ENCODE measurements around the gene FOXP1. TPM values are rescaled to one million over a fixed set of nuclear protein-coding genes. Genes with fewer than 3 reads are reported as not detected.

FOXP1 gene
- polyA plus RNA-seq, 1 experiment, result 56.6 TPM

DNA sequence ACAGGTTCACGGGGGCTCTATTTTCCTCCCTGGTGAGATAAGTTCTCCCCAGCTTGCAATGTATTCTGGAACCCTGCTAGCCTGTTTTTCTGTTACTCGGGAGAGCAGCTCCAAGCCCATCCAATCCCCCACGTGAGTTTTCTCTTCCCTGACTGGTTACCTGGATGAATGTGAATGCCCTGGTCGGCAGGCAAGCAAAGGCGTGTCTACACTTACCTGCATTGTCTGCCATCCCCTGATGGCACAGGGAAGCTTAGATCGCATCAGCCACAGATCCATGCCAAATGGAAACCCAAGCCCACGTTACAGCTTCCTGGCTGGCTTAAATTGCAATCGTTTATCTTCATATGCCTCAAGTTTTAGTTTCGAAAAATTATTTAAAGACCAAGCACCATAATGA is 149.9 kb downstream of the FOXP1 start:
- POLR2A ChIA-PET, result interaction anchor here (0.7 kb wide), 1 partner anchor 21 kb away, joined by 3 read pairs; no protein-coding TSS in a partner anchor
- CTCF ChIA-PET, result no interaction called here
- Histone ChIP-seq H3K27ac (ENCODE audit: low read depth, low read length) (no peak overlapping the region), H3K4me3 (ENCODE audit: low read depth, low read length) (no peak overlapping the region), H3K9me3 (ENCODE audit: control insufficient read depth, insufficient read depth, low read length) (no peaks in the 10 kb centered on the region), H3K27me3 (ENCODE audit: control insufficient read depth, insufficient read depth, low read length) (no peaks in the 10 kb centered on the region)
- no peak for DNase-seq (ENCODE audit: low read depth, low spot score)
- TF ChIP-seq, protein P1, sequence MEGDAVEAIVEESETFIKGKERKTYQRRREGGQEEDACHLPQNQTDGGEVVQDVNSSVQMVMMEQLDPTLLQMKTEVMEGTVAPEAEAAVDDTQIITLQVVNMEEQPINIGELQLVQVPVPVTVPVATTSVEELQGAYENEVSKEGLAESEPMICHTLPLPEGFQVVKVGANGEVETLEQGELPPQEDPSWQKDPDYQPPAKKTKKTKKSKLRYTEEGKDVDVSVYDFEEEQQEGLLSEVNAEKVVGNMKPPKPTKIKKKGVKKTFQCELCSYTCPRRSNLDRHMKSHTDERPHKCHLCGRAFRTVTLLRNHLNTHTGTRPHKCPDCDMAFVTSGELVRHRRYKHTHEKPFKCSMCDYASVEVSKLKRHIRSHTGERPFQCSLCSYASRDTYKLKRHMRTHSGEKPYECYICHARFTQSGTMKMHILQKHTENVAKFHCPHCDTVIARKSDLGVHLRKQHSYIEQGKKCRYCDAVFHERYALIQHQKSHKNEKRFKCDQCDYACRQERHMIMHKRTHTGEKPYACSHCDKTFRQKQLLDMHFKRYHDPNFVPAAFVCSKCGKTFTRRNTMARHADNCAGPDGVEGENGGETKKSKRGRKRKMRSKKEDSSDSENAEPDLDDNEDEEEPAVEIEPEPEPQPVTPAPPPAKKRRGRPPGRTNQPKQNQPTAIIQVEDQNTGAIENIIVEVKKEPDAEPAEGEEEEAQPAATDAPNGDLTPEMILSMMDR (IDR thresholded peaks at IDR 0.05; ENCODE audit: low read depth, low read length), result no peak

DNA sequence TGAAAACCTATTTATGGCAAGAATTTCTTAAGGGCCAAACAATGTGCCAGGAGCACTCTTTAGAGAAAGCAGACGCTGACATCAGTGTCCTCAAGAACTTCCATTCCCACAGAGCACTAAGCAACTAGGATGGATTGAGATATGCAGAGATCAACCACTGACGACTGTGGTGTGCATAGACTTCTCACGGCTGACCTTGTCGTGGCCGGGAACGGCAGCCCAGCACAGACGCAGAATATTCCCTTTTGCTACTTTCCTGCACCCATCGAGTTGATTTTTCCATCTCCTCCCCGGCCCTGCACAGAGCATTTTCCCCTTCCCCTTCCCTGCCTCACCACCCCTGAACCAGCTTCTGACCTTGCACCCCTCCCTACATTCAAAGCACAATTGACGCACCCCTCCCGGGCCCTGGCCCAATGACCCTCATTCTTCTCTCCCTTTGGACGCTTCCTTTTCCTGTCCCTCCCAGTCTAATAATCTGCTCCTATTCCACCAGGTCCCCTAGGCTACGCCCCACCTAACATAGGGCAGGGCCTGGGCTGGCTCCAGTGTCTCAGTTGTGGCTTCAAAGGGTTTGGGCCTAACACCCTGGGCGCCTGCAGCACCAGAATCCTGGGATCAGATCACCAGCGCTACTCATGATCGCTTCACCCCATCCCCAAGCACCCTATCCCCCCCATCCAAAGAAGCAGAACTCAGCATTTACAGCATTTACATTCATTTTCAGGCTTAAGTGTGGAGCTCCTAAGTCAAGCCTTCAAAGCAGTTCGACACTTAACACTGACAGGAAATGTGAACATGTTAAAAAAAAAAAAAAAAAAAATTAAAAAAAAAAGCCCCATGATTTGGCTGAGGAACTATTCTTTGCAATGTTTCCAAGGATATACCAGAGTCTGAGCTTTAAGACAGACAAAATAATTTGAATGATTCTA is 151.2 kb downstream of the FOXP1 start:
- CTCF ChIA-PET, result interaction anchor here (0.6 kb wide), 1 partner anchor 249 kb away, joined by 3 read pairs; no protein-coding TSS in a partner anchor

DNA sequence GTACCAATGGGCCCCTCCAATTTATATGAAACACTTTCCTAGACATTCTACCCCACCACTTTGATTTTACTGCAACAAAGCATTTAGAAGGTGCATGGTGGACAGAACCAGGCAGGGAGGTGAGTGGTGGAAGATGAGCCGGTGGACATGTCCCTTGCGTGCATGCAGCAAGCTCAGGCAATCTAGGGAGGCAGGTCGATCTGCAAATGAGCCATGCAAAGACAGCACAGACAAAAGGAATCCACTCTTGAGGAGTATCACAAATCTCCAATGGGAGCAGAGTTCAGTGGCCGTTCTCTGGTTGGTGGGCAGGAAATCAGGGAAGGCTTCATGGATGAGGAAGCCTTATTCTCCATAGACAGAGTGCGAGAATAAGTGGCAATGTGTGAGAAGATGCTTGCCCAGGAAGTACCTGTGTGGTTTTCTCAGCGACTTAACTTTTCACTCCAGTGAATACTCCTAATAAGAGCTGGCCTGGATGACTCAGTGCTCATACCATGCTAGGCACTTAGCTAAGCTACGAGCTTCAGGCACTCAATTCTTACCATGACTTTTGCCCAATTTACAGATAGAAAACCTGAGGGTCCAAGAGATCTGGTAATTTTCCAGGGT is 152.5 kb downstream of the FOXP1 start:
- no peak overlapping the region for H3K27ac ChIP-seq (ENCODE audit: low read depth, low read length)
- CTCF ChIA-PET, result no interaction called here
- TF ChIP-seq, protein P1 (IDR thresholded peaks at IDR 0.05; ENCODE audit: low read depth, low read length), result no peak
- no peaks in the 10 kb centered on the region for H3K9me3 ChIP-seq (ENCODE audit: control insufficient read depth, insufficient read depth, low read length)
- no peak overlapping the region for H3K4me3 ChIP-seq (ENCODE audit: low read depth, low read length)
- H3K27me3 ChIP-seq (ENCODE audit: control insufficient read depth, insufficient read depth, low read length), result no peaks in the 10 kb centered on the region
- no peak for DNase-seq (ENCODE audit: low read depth, low spot score)
- POLR2A ChIA-PET, result no interaction called here

More for the DNA sequence above, 151.2 kb downstream of the FOXP1 start:
- TF ChIP-seq, protein P1 (IDR thresholded peaks at IDR 0.05; ENCODE audit: low read depth, low read length), result no peak
- Histone ChIP-seq H3K9me3 (ENCODE audit: control insufficient read depth, insufficient read depth, low read length) (no peaks in the 10 kb centered on the region), H3K27me3 (ENCODE audit: control insufficient read depth, insufficient read depth, low read length) (no peaks in the 10 kb centered on the region), H3K27ac (ENCODE audit: low read depth, low read length) (no peak overlapping the region), H3K4me3 (ENCODE audit: low read depth, low read length) (no peak overlapping the region)
- POLR2A ChIA-PET, result interaction anchor here (0.6 kb wide), 1 partner anchor 24 kb away, joined by 7 read pairs; no protein-coding TSS in a partner anchor
- DNase-seq (ENCODE audit: low read depth, low spot score), result no peak

DNA sequence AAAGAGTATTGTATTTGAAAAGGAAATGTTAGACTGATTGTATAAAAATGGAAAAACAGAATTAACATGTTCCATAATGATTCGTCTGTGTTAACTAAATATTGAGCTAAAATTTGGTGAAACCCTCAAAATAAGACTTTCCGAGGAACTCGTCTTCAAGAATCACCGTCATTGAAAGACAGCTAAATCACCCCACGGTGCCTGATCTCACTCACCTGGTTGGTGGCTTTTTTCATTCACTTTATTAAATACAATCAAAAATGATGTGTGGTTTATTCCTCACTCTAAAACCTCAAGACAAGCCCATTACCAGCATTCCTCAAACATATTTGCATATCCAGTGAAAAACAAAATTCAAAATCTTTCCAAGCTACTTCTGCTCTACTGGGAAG is 153.9 kb downstream of the FOXP1 start:
- H3K9me3 ChIP-seq (ENCODE audit: control insufficient read depth, insufficient read depth, low read length), result no peaks in the 10 kb centered on the region
- H3K4me3 ChIP-seq (ENCODE audit: low read depth, low read length), result no peak overlapping the region
- no peaks in the 10 kb centered on the region for H3K27me3 ChIP-seq (ENCODE audit: control insufficient read depth, insufficient read depth, low read length)
- ChIA-PET CTCF (interaction anchor here (0.6 kb wide), 1 partner anchor 223 kb away, joined by 3 read pairs; no protein-coding TSS in a partner anchor), POLR2A (no interaction called here)
- no peak for DNase-seq (ENCODE audit: low read depth, low spot score)
- H3K27ac ChIP-seq (ENCODE audit: low read depth, low read length), result no peak overlapping the region
- TF ChIP-seq, protein P1 (IDR thresholded peaks at IDR 0.05; ENCODE audit: low read depth, low read length), result no peak

Data from AG04450 (cell line).